OCI-LY1 (cell line): ENCODE results near the gene TRRAP.

Experiments
- CTCF ChIP-seq: fragments of 200-600 bp; sonication (generic), shearing (Covaris generic); IDR thresholded peaks from 2 replicates; pipeline ENCODE4 v1.5.1; 2017; ENCODE audit warnings: mild to moderate bottlenecking, antibody characterized with exemption, low read length, moderate library complexity, mixed read lengths
- EZH2 ChIP-seq: fragments of 200-600 bp; sonication (generic), shearing (Covaris generic); IDR thresholded peaks from 2 replicates; pipeline ENCODE4 v1.8.0; 2017; ENCODE audit warnings: borderline replicate concordance, mixed run types, mild to moderate bottlenecking, antibody characterized with exemption, low read length, moderate library complexity, mixed read lengths

GRCh38 chr7:98945852-98946251, 67.5 kb downstream of the TRRAP start:
- TF ChIP-seq EZH2 (no peak), CTCF (no peak)
